PC-3 (cell line): ENCODE results near the gene CCS. TPM values are rescaled to one million over a fixed set of nuclear protein-coding genes. Genes with fewer than 3 reads are reported as not detected.

ENCODE experiments used
- ATAC-seq: fragments of 200-7000 bp; cut with Tn5 transposase; 2 replicates; pipeline ENCODE4 v1.9.1; 2020; ENCODE audit warnings: mild to moderate bottlenecking, moderate library complexity
- BruUV-seq: library from RNA; stranded (reverse); fragments of 400-500 nt; replicated peaks from 2 replicates; lab custom pipeline; 2021; lab: Mats Ljungman, UMichigan
- CTCF ChIA-PET: fragments of 300-600 bp; sonication (Branson Sonifier 250); formaldehyde crosslinking; loops from one replicate; lab custom pipeline; 2022; ENCODE audit warnings: antibody characterized with exemption; lab: Charles Lee
- POLR2A ChIA-PET: fragments of 300-600 bp; sonication (Branson Sonifier 250); formaldehyde crosslinking; loops from one replicate; lab custom pipeline; 2022; ENCODE audit warnings: antibody characterized with exemption; ENCODE audit not compliant: unreplicated experiment; lab: Charles Lee
- DNase-seq: peaks from one replicate; pipeline ENCODE4 v3.0.0-alpha.2; 2015
- H2AFZ ChIP-seq: fragments of 300-600 bp; sonication (generic); 2 replicates; pipeline ENCODE4 v1.6.0; 2016; ENCODE audit warnings: antibody characterized with exemption, low read length
- H3F3A ChIP-seq: fragments of 300-600 bp; sonication (generic); one replicate; pipeline ENCODE4 v1.6.0; 2017; ENCODE audit warnings: antibody characterized with exemption, low read length, control low read depth, mild to moderate bottlenecking; ENCODE audit not compliant: unreplicated experiment
- H3K27ac ChIP-seq: fragments of 300-600 bp; sonication (generic); 2 replicates; pipeline ENCODE4 v1.5.1; 2016; ENCODE audit warnings: mild to moderate bottlenecking, low read length
- H3K27me3 ChIP-seq: fragments of 300-600 bp; sonication (generic); 2 replicates; pipeline ENCODE4 v1.6.1; 2016; ENCODE audit warnings: low read length, mixed read lengths
- H3K36me3 ChIP-seq: fragments of 300-600 bp; sonication (generic); 2 replicates; pipeline ENCODE4 v1.6.1; 2016; ENCODE audit warnings: low read depth, mixed run types, low read length, mixed read lengths
- H3K4me1 ChIP-seq: fragments of 300-600 bp; sonication (generic); 2 replicates; pipeline ENCODE4 v1.5.1; 2016; ENCODE audit warnings: low read length; ENCODE audit not compliant: insufficient read depth
- H3K4me2 ChIP-seq: fragments of 300-600 bp; sonication (generic); 2 replicates; pipeline ENCODE4 v1.6.0; 2016; ENCODE audit warnings: low read length
- H3K4me3 ChIP-seq: fragments of 300-600 bp; sonication (generic); 2 replicates; pipeline ENCODE4 v1.5.1; 2016; ENCODE audit warnings: mild to moderate bottlenecking, low read length, mixed read lengths
- H3K79me2 ChIP-seq: fragments of 300-600 bp; sonication (generic); 2 replicates; pipeline ENCODE4 v1.6.1; 2017; ENCODE audit warnings: low read length, mixed read lengths
- H3K9ac ChIP-seq: fragments of 300-600 bp; sonication (generic); 2 replicates; pipeline ENCODE4 v1.6.0; 2016; ENCODE audit warnings: mild to moderate bottlenecking, low read length
- H3K9me2 ChIP-seq: fragments of 300-600 bp; sonication (generic); replicated peaks from 2 replicates; pipeline ENCODE4 v1.6.1; 2016; ENCODE audit warnings: mixed run types, low read length, mixed read lengths
- H3K9me3 ChIP-seq: fragments of 300-600 bp; sonication (generic); 2 replicates; pipeline ENCODE4 v1.6.1; 2016; ENCODE audit warnings: low read length, mixed read lengths
- H4K20me1 ChIP-seq: fragments of 300-600 bp; sonication (generic); 2 replicates; pipeline ENCODE4 v1.6.1; 2016; ENCODE audit warnings: low read length, mixed read lengths
- CTCF ChIP-seq: fragments of 300-600 bp; sonication (generic); conservative IDR thresholded peaks from 2 replicates; pipeline ENCODE4 v1.5.1; 2017; ENCODE audit warnings: antibody characterized with exemption, low read depth, mild to moderate bottlenecking, low read length
- EZH2 ChIP-seq: fragments of 300-600 bp; sonication (generic); IDR thresholded peaks from one replicate; pipeline ENCODE4 v1.6.1; 2017; ENCODE audit warnings: antibody characterized with exemption, mild to moderate bottlenecking, low read length; ENCODE audit not compliant: unreplicated experiment
- EZH2phosphoT487 ChIP-seq: fragments of 300-600 bp; sonication (generic); IDR thresholded peaks from 2 replicates; pipeline ENCODE4 v1.6.1; 2018; ENCODE audit warnings: mild to moderate bottlenecking, antibody characterized with exemption, low read length, borderline replicate concordance
- intact Hi-C: fragments of 100-400 bp; cut with micrococcal nuclease; formaldehyde crosslinking; loops from 2 replicates; pipeline ENCODE4 v1.9.0; 2023
- total RNA-seq: library from RNA; depleted of rRNA; stranded (reverse); fragments of >200 nt; gene quantifications from 2 replicates; pipeline ENCODE4 v1.2.3, GENCODE V29; 2014

The CCS gene
- total RNA-seq, 1 experiment from 2014 or later = 43.8 TPM

GRCh38 chr11:66569076-66569475 lies 23.9 kb upstream of the CCS start:
- ChIA-PET POLR2A (interaction anchor here (0.6 kb wide), 1 partner anchor 23 kb away, joined by 3 read pairs; no protein-coding TSS in a partner anchor), CTCF (interaction anchor here (0.6 kb wide), 1 partner anchor 110 kb away, joined by 3 read pairs; no protein-coding TSS in a partner anchor)
- TF ChIP-seq EZH2 = no peak
- TF ChIP-seq EZH2phosphoT487 = no peak
- no peak for TF ChIP-seq CTCF
- no peak overlapping the region for H3K4me3 ChIP-seq
- H3K9me2 ChIP-seq = no peaks in the 10 kb centered on the region
- peak overlapping the region; percentile 85; the same call in 1 of the 2 replicates for H2AFZ ChIP-seq
- H4K20me1 ChIP-seq = no peaks in the 10 kb centered on the region
- intact Hi-C loops = no loop called here
- BruUV-seq = no TSS peak
- H3K9me3 ChIP-seq = no peaks in the 10 kb centered on the region
- no peak for DNase-seq
- H3K27me3 ChIP-seq = no peaks in the 10 kb centered on the region
- H3K36me3 ChIP-seq = no peaks in the 10 kb centered on the region
- H3K9ac ChIP-seq = no peak overlapping the region
- no peaks in the 10 kb centered on the region for H3K79me2 ChIP-seq
- no peak overlapping the region for H3K4me2 ChIP-seq
- no peaks in the 10 kb centered on the region for H3F3A ChIP-seq
- no peak overlapping the region for H3K27ac ChIP-seq
- no peak for ATAC-seq
- H3K4me1 ChIP-seq = peaks cover 6% of the 10 kb centered on the region; the same call in 1 of the 2 replicates

GRCh38 chr11:66570079-66570849 lies 22.7 kb upstream of the CCS start:
- Histone ChIP-seq H3K36me3 (no peaks in the 10 kb centered on the region), H3K9ac (no peak overlapping the region), H3K27me3 (no peaks in the 10 kb centered on the region), H3K4me1 (peaks cover 6% of the 10 kb centered on the region; the same call in 1 of the 2 replicates), H2AFZ (no peak overlapping the region), H3K4me2 (no peak overlapping the region), H3K9me3 (no peaks in the 10 kb centered on the region), H3K79me2 (no peaks in the 10 kb centered on the region), H3K9me2 (no peaks in the 10 kb centered on the region), H3K27ac (no peak overlapping the region), H3K4me3 (no peak overlapping the region), H3F3A (no peaks in the 10 kb centered on the region), H4K20me1 (no peaks in the 10 kb centered on the region)
- no peak for ATAC-seq
- intact Hi-C loops = no loop called here
- no TSS peak for BruUV-seq
- CTCF ChIA-PET = no interaction called here
- TF ChIP-seq EZH2phosphoT487 (no peak), CTCF (no peak), EZH2 (no peak)
- DNase-seq = no peak
- POLR2A ChIA-PET = no interaction called here

- Histone ChIP-seq H3K9me3 (no peaks in the 10 kb centered on the region), H3K4me1 (peaks cover 6% of the 10 kb centered on the region; the same call in 1 of the 2 replicates), H2AFZ (no peak overlapping the region), H3K79me2 (no peaks in the 10 kb centered on the region), H3K27ac (no peak overlapping the region), H3K4me2 (no peak overlapping the region), H3K36me3 (no peaks in the 10 kb centered on the region), H3K27me3 (no peaks in the 10 kb centered on the region), H3F3A (no peaks in the 10 kb centered on the region), H4K20me1 (no peaks in the 10 kb centered on the region), H3K4me3 (no peak overlapping the region), H3K9ac (no peak overlapping the region), H3K9me2 (no peaks in the 10 kb centered on the region)
- no peak for ATAC-seq
- POLR2A ChIA-PET = no interaction called here
- CTCF ChIA-PET = no interaction called here
- intact Hi-C loops = no loop called here
- TF ChIP-seq EZH2 (no peak), CTCF (no peak), EZH2phosphoT487 (no peak)
- no peak for DNase-seq
- BruUV-seq = no TSS peak
Observed at GRCh38 chr11:66570850-66571180, 22.2 kb upstream of the CCS start.
